ENCODE results near the gene PCSK6.

PCSK6 gene

GRCh38 chr15:101362359-101362758 is 127.1 kb downstream of the PCSK6 start:
- H3K4me2 ChIP-seq (ENCODE audit: low read depth, low read length): no peak overlapping the region
- H3K27ac ChIP-seq (ENCODE audit: low read length): no peak overlapping the region
- H3K4me1 ChIP-seq (ENCODE audit: low read length): no peaks in the 10 kb centered on the region
- H3K36me3 ChIP-seq (replicated peaks; ENCODE audit: insufficient read depth, low read length): no peaks in the 10 kb centered on the region
- H3K9me2 ChIP-seq (replicated peaks; ENCODE audit: insufficient read depth, low read length): no peaks in the 10 kb centered on the region
- no peaks in the 10 kb centered on the region for H3F3A ChIP-seq (ENCODE audit: insufficient read depth, low read length)
- DNase-seq: no peak
- no peak for TF ChIP-seq CTCF (IDR thresholded peaks at IDR 0.05; ENCODE audit: low read length)
- no peak for TF ChIP-seq EZH2 (optimal IDR thresholded peaks at IDR 0.05; ENCODE audit: low read depth, low read length)
- no peak for TF ChIP-seq EZH2phosphoT487 (IDR thresholded peaks at IDR 0.05; ENCODE audit: low read length)
- no peaks in the 10 kb centered on the region for H4K20me1 ChIP-seq (ENCODE audit: insufficient read depth, low read length)
- no peak overlapping the region for H2AFZ ChIP-seq (ENCODE audit: low read length)
- no peaks in the 10 kb centered on the region; the same call in 1 of the 2 replicates for H3K27me3 ChIP-seq (replicated peaks; ENCODE audit: insufficient read depth, low read length)
- no peak overlapping the region for H3K4me3 ChIP-seq (ENCODE audit: low read length)
- H3K9ac ChIP-seq (ENCODE audit: low read length): no peak overlapping the region
- no peaks in the 10 kb centered on the region for H3K9me3 ChIP-seq (replicated peaks; ENCODE audit: insufficient read depth, low read length)
- H3K79me2 ChIP-seq (ENCODE audit: low read length): no peaks in the 10 kb centered on the region

GRCh38 chr15:101361418-101361817 is 128.1 kb downstream of the PCSK6 start:
- Histone ChIP-seq H3K4me2 (ENCODE audit: low read depth, low read length) (no peak overlapping the region), H3K27me3 (replicated peaks; ENCODE audit: insufficient read depth, low read length) (no peaks in the 10 kb centered on the region; the same call in 1 of the 2 replicates), H3K4me1 (ENCODE audit: low read length) (no peaks in the 10 kb centered on the region), H2AFZ (ENCODE audit: low read length) (no peak overlapping the region), H3K9me2 (replicated peaks; ENCODE audit: insufficient read depth, low read length) (no peaks in the 10 kb centered on the region), H3K9me3 (replicated peaks; ENCODE audit: insufficient read depth, low read length) (no peaks in the 10 kb centered on the region), H3K4me3 (ENCODE audit: low read length) (no peak overlapping the region), H3K79me2 (ENCODE audit: low read length) (no peaks in the 10 kb centered on the region), H3K9ac (ENCODE audit: low read length) (no peak overlapping the region), H4K20me1 (ENCODE audit: insufficient read depth, low read length) (no peaks in the 10 kb centered on the region), H3F3A (ENCODE audit: insufficient read depth, low read length) (no peaks in the 10 kb centered on the region), H3K27ac (ENCODE audit: low read length) (no peak overlapping the region), H3K36me3 (replicated peaks; ENCODE audit: insufficient read depth, low read length) (no peaks in the 10 kb centered on the region)
- DNase-seq: no peak
- TF ChIP-seq CTCF (IDR thresholded peaks at IDR 0.05; ENCODE audit: low read length) (no peak), EZH2 (optimal IDR thresholded peaks at IDR 0.05; ENCODE audit: low read depth, low read length) (no peak), EZH2phosphoT487 (IDR thresholded peaks at IDR 0.05; ENCODE audit: low read length) (no peak)

- Histone ChIP-seq H3K27ac (ENCODE audit: low read length) (no peak overlapping the region), H3K27me3 (replicated peaks; ENCODE audit: insufficient read depth, low read length) (no peaks in the 10 kb centered on the region; the same call in 1 of the 2 replicates)
- peak; percentile 11 for DNase-seq
Observed at GRCh38 chr15:101359365-101359947, 130.1 kb downstream of the PCSK6 start.

More at GRCh38 chr15:101359365-101359947, 130.1 kb downstream of the PCSK6 start:
- Histone ChIP-seq H3K9ac (ENCODE audit: low read length) (no peak overlapping the region), H3K4me3 (ENCODE audit: low read length) (no peak overlapping the region), H3K4me1 (ENCODE audit: low read length) (no peaks in the 10 kb centered on the region), H4K20me1 (ENCODE audit: insufficient read depth, low read length) (no peaks in the 10 kb centered on the region), H2AFZ (ENCODE audit: low read length) (no peak overlapping the region), H3K36me3 (replicated peaks; ENCODE audit: insufficient read depth, low read length) (no peaks in the 10 kb centered on the region), H3F3A (ENCODE audit: insufficient read depth, low read length) (no peaks in the 10 kb centered on the region), H3K4me2 (ENCODE audit: low read depth, low read length) (no peak overlapping the region), H3K9me2 (replicated peaks; ENCODE audit: insufficient read depth, low read length) (no peaks in the 10 kb centered on the region), H3K79me2 (ENCODE audit: low read length) (no peaks in the 10 kb centered on the region), H3K9me3 (replicated peaks; ENCODE audit: insufficient read depth, low read length) (no peaks in the 10 kb centered on the region)
- no peak for TF ChIP-seq EZH2phosphoT487 (IDR thresholded peaks at IDR 0.05; ENCODE audit: low read length)
- no peak for TF ChIP-seq EZH2 (optimal IDR thresholded peaks at IDR 0.05; ENCODE audit: low read depth, low read length)
- TF ChIP-seq CTCF (IDR thresholded peaks at IDR 0.05; ENCODE audit: low read length): no peak

All from MM.1S (cell line).